ENCODE data around the gene C6orf141.

C6orf141 gene

DNA sequence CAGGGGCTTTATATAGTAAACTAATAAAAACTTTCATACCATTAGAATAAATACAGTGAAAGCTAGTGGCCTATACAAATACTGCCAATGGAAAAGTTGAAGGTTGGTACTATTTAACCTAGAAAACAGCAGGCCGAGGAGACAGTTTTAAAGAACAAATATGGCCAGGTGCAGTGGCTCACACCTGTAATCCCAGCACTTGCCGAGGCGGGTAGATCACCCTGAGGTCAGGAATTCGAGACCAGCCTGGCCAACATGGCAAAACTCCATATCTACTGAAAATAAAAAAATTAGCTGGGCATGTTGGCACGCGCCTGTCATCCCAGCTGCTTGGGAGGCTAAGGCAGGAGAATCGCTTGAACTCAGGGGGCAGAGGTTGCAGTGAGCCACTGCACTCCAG lies 25.9 kb upstream of the C6orf141 start:
- TF ChIP-seq, protein P1, sequence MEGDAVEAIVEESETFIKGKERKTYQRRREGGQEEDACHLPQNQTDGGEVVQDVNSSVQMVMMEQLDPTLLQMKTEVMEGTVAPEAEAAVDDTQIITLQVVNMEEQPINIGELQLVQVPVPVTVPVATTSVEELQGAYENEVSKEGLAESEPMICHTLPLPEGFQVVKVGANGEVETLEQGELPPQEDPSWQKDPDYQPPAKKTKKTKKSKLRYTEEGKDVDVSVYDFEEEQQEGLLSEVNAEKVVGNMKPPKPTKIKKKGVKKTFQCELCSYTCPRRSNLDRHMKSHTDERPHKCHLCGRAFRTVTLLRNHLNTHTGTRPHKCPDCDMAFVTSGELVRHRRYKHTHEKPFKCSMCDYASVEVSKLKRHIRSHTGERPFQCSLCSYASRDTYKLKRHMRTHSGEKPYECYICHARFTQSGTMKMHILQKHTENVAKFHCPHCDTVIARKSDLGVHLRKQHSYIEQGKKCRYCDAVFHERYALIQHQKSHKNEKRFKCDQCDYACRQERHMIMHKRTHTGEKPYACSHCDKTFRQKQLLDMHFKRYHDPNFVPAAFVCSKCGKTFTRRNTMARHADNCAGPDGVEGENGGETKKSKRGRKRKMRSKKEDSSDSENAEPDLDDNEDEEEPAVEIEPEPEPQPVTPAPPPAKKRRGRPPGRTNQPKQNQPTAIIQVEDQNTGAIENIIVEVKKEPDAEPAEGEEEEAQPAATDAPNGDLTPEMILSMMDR (IDR thresholded peaks at IDR 0.05; ENCODE audit: low read length, missing control alignments) = no peak
- H3K4me3 ChIP-seq (replicated peaks; ENCODE audit: low read depth, low read length) = no peak overlapping the region
- DNase-seq (ENCODE audit: low read depth) = no peak

DNA sequence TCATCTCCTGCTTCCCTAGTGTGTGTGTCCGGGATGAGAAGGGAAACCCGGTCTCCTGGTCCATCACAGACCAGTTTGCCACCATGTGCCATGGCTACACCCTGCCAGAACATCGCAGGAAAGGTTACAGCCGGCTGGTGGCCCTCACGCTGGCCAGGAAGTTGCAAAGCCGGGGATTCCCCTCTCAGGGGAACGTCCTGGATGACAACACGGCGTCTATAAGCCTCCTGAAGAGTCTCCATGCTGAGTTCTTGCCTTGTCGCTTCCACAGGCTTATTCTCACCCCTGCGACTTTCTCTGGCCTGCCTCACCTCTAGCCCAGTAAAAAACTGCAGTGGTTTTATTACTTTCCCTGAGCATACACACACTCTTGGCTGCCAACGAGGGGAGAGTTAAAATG lies 23.9 kb upstream of the C6orf141 start:
- TF ChIP-seq, protein P1 (IDR thresholded peaks at IDR 0.05; ENCODE audit: low read length, missing control alignments) = no peak
- DNase-seq (ENCODE audit: low read depth) = no peak
- H3K4me3 ChIP-seq (replicated peaks; ENCODE audit: low read depth, low read length) = no peak overlapping the region

DNA sequence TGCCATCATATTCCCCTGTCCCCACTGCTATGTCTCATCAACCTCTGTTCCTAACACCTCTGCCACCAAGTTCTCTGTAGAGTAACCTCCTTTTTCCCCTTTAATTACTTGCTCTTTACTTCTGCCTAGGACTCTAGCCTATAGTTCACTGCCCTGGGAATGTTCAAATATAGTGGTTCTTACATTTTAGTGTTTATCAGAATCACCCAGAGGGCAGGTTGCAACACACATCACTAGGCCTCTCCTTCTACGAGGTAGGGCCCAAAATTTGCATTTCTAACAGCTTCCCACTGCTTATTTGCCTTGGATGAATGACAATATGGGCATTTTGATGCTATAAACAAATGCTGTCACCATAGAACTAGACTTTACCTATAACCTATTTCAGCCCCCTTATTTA lies 23.1 kb upstream of the C6orf141 start:
- TF ChIP-seq, protein P1 (IDR thresholded peaks at IDR 0.05; ENCODE audit: low read length, missing control alignments) = no peak

DNA sequence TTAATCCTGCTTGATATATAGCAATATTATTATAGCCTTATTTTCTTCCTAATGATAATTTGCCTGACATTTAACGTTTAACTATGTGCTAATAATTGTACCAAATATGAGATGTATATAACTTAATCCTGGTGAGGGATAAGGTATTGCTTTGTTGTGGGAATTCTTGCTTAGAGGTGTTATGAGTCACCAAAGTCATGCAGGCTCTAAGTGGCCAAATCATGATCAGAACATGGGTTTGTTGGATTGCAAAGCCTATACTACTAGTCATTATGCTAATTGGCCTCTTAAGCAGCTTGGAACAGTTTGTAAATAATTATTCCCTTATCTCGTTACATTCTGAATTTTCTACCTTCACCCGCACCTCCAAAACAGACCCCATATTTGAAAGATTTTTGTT lies 21.9 kb upstream of the C6orf141 start:
- H3K4me3 ChIP-seq (replicated peaks; ENCODE audit: low read depth, low read length) = no peak overlapping the region
- DNase-seq (ENCODE audit: low read depth) = no peak
- TF ChIP-seq, protein P1 (IDR thresholded peaks at IDR 0.05; ENCODE audit: low read length, missing control alignments) = no peak

More for the DNA sequence above, 23.1 kb upstream of the C6orf141 start:
- no peak overlapping the region for H3K4me3 ChIP-seq (replicated peaks; ENCODE audit: low read depth, low read length)
- DNase-seq (ENCODE audit: low read depth) = no peak

DNA sequence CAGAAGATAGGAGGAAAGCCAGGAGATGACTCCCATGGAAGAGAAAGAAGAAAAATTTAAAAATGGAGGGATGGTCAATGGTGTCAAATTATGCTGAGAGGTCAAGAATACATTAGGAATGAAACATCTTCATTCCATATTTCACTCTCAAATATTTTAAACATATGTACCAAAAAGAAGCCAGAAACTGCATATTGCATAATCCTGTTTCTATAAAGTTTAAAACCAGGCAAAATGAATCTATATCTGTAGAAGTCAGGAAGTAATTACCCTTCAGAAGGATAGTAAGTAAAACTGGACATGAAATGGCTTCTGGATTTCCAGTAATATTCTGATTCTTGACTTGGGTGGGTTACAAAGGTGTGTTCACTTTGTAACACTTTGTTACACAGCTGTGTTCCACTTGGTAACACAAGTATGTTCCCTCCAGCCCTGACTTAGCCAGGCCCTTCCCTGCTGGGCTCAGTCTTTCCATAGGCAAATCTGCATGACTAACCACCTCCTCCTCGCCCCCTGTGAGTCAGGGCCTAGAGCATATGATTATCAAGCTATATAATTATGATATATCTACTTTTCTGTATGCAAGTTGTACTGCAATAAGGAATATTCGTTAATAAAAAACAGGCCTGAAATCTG lies 20.2 kb upstream of the C6orf141 start:
- TF ChIP-seq, protein P1 (IDR thresholded peaks at IDR 0.05; ENCODE audit: low read length, missing control alignments) = no peak
- no peak for DNase-seq (ENCODE audit: low read depth)

DNA sequence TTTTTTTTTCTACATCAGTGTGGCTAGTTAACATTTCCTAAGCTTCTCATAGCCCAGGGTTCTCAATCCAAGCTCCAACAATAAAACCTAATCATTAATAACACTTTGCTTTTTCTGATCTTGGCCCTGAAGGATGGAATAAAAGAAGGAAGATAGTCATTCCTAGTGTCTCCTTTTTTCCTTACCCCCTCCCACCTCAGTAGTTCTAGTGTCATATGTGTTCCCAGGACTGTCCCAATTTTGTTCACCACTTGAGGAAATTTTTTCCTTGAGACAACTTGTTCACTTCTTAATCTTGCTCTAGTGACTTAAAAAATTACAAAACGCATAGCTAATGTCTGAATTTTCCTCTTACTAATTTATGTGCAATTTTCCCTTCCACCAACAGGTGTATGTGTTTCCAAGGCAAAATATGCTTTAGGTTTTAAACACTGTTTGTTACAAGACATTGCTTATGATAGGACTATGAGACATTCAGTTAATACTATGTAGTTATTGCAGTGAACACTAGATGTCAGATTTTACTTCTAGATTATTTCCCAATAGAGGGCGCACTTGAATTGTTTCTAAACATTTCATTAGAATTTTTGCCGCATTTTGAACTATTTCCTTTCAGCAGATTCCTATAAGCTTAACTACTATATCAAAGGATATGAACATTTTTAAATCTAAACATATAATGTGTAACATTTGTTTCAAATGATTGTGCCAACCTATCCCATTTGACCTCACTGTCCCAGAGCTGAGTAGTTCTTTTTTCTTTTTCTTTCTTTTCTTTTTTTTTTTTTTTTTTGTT lies 18.5 kb upstream of the C6orf141 start:
- DNase-seq (ENCODE audit: low read depth) = peak; percentile 82
- TF ChIP-seq, protein P1 (IDR thresholded peaks at IDR 0.05; ENCODE audit: low read length, missing control alignments) = peak; percentile 85
- peak overlapping the region; percentile 15 for H3K4me3 ChIP-seq (replicated peaks; ENCODE audit: low read depth, low read length)

More for the DNA sequence above, 20.2 kb upstream of the C6orf141 start:
- no peak overlapping the region for H3K4me3 ChIP-seq (replicated peaks; ENCODE audit: low read depth, low read length)
